Chondrocyte (in vitro differentiated cells): ENCODE measurements around the gene NOS3. TPM values are rescaled to one million over a fixed set of nuclear protein-coding genes. Genes with fewer than 3 reads are reported as not detected.

Experiments
- DNase-seq: peaks from one replicate; pipeline ENCODE4 v3.0.0; 2021; ENCODE audit warnings: mixed read lengths, low spot score
- H3K27ac Mint-ChIP-seq: one replicate; pipeline ENCODE4 v1.8.0; 2021; ENCODE audit warnings: mild to moderate bottlenecking, moderate library complexity, mixed read lengths; ENCODE audit not compliant: unreplicated experiment
- H3K27me3 Mint-ChIP-seq: 2 replicates; pipeline ENCODE4 v1.8.0; 2021; ENCODE audit warnings: low read depth, mixed read lengths
- H3K36me3 Mint-ChIP-seq: 2 replicates; pipeline ENCODE4 v1.8.0; 2021; ENCODE audit warnings: low read depth, mixed read lengths
- H3K4me1 Mint-ChIP-seq: 2 replicates; pipeline ENCODE4 v1.8.0; 2021; ENCODE audit warnings: low read depth, mild to moderate bottlenecking, mixed read lengths
- H3K4me3 Mint-ChIP-seq: one replicate; pipeline ENCODE4 v1.8.0; 2021; ENCODE audit warnings: mild to moderate bottlenecking, moderate library complexity, mixed read lengths; ENCODE audit not compliant: unreplicated experiment
- H3K9me3 Mint-ChIP-seq: 2 replicates; pipeline ENCODE4 v1.8.0; 2021; ENCODE audit warnings: low read depth, mixed read lengths
- total RNA-seq: library from RNA; stranded (reverse); gene quantifications from 3 replicates; pipeline ENCODE4 v1.2.1, GENCODE V29; 2021
- TF ChIP-seq, protein P1 (sequence below): fragments of 200-600 bp; sonication (generic); IDR thresholded peaks from 2 replicates; pipeline ENCODE4 v1.5.0; 2021; ENCODE audit warnings: antibody characterized with exemption, mild to moderate bottlenecking, moderate library complexity

NOS3 gene
- total RNA-seq, 1 donor from 2014 or later = not detected

DNA sequence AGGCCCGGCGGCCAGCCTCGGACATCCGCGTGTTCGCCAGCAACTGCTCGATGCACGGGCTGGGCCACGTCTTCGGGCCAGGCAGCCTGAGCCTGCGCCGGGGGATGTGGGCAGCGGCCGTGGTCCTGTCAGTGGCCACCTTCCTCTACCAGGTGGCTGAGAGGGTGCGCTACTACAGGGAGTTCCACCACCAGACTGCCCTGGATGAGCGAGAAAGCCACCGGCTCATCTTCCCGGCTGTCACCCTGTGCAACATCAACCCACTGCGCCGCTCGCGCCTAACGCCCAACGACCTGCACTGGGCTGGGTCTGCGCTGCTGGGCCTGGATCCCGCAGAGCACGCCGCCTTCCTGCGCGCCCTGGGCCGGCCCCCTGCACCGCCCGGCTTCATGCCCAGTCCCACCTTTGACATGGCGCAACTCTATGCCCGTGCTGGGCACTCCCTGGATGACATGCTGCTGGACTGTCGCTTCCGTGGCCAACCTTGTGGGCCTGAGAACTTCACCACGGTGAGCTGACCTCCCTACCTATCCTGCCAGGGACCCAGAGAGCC is 58.2 kb downstream of the NOS3 start:
- H3K4me3 Mint-ChIP-seq = no peak overlapping the region
- H3K27ac Mint-ChIP-seq = no peak overlapping the region
- H3K27me3 Mint-ChIP-seq = no peaks in the 10 kb centered on the region
- DNase-seq = no peak
- H3K36me3 Mint-ChIP-seq = peaks cover 3% of the 10 kb centered on the region
- no peaks in the 10 kb centered on the region for H3K9me3 Mint-ChIP-seq
- peaks cover 26% of the 10 kb centered on the region for H3K4me1 Mint-ChIP-seq
- TF ChIP-seq, protein P1, sequence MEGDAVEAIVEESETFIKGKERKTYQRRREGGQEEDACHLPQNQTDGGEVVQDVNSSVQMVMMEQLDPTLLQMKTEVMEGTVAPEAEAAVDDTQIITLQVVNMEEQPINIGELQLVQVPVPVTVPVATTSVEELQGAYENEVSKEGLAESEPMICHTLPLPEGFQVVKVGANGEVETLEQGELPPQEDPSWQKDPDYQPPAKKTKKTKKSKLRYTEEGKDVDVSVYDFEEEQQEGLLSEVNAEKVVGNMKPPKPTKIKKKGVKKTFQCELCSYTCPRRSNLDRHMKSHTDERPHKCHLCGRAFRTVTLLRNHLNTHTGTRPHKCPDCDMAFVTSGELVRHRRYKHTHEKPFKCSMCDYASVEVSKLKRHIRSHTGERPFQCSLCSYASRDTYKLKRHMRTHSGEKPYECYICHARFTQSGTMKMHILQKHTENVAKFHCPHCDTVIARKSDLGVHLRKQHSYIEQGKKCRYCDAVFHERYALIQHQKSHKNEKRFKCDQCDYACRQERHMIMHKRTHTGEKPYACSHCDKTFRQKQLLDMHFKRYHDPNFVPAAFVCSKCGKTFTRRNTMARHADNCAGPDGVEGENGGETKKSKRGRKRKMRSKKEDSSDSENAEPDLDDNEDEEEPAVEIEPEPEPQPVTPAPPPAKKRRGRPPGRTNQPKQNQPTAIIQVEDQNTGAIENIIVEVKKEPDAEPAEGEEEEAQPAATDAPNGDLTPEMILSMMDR = no peak

DNA sequence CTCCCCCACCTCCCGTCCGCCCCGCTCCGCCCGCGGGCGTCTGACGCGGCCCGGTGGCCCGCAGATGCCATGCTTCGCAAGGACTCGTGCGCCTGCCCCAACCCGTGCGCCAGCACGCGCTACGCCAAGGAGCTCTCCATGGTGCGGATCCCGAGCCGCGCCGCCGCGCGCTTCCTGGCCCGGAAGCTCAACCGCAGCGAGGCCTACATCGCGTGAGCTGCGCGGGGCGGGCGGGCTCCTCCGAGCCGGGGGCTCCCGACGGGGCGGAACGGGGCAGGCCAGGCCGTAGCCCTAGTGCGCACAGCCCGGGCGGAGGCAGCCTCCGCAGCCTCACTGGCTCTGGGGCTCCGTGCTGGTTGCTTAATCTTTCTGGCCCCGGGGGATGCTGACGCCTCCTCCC is 60.3 kb downstream of the NOS3 start:
- Mint-ChIP-seq H3K27ac (no peak overlapping the region), H3K27me3 (no peaks in the 10 kb centered on the region), H3K36me3 (peaks cover 4% of the 10 kb centered on the region), H3K9me3 (no peaks in the 10 kb centered on the region), H3K4me3 (no peak overlapping the region), H3K4me1 (peaks cover 19% of the 10 kb centered on the region)
- TF ChIP-seq, protein P1 = no peak
- no peak for DNase-seq

DNA sequence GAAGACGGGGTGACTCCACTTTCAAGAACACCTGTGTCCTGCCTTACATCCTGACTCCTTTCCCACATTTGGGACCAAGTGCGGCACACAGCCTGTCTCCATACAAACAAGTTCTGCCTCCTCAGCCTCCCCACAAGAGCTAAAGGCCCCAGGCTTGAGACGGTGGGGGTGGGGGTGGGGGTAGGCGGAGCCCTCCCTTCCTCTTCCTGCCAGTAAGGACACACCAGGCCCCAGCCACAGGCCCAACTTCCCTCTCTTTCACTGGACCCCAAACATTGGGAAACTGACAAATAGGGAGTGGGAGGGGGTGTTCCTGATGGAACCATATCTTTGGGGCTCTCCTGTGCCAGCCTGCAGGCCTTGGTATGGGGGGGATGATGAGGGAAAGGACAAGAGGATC is 62.3 kb downstream of the NOS3 start:
- H3K9me3 Mint-ChIP-seq = no peaks in the 10 kb centered on the region
- H3K27ac Mint-ChIP-seq = no peak overlapping the region
- no peak for DNase-seq
- TF ChIP-seq, protein P1 = no peak
- H3K36me3 Mint-ChIP-seq = peaks cover 4% of the 10 kb centered on the region
- H3K27me3 Mint-ChIP-seq = no peaks in the 10 kb centered on the region
- H3K4me1 Mint-ChIP-seq = peaks cover 16% of the 10 kb centered on the region
- H3K4me3 Mint-ChIP-seq = no peak overlapping the region

DNA sequence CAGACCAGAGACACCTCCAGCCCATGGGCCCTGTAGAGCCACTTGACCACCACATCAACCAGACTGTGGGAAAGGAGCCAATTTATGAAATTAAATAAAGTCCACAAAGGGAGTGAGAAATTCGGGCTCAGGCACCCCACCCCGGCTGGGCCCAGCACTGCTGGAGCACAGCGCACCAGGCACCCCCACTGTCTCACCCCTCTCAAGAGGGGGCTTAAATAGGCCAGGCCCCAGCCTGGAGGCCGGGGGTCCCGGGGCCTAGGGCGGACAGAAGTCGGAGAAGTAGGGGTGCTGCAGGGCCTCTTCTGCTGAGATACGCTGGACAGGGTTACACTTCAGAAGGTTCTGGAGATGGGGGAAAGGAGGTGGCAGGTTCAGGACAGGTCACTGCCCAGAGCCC is 62.9 kb downstream of the NOS3 start:
- TF ChIP-seq, protein P1 = no peak
- DNase-seq = no peak
- Mint-ChIP-seq H3K27me3 (no peaks in the 10 kb centered on the region), H3K4me3 (no peak overlapping the region), H3K27ac (no peak overlapping the region), H3K36me3 (peaks cover 4% of the 10 kb centered on the region), H3K9me3 (no peaks in the 10 kb centered on the region), H3K4me1 (peaks cover 22% of the 10 kb centered on the region)

DNA sequence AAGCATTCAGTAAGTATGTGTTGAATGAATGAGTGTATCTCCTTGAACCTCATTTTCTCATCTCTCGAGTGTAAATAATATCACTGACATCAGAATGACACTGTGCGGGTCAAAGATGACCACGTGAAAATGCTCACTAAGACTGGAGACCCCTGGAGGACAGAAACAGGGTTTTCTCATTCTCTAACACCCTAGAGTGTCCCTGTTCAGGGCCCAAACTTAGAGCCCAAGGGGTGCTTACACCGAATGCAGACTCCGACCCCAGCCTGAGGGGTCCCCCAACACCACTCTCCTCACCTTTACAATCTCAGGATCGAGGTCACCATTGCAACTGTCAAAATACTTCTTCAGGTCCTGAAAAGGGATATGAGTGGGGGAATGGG is 65.5 kb downstream of the NOS3 start:
- no peaks in the 10 kb centered on the region for H3K27me3 Mint-ChIP-seq

More for the DNA sequence above, 65.5 kb downstream of the NOS3 start:
- Mint-ChIP-seq H3K4me1 (peaks cover 34% of the 10 kb centered on the region), H3K27ac (no peak overlapping the region), H3K36me3 (peaks cover 4% of the 10 kb centered on the region), H3K9me3 (no peaks in the 10 kb centered on the region), H3K4me3 (no peak overlapping the region)
- DNase-seq = no peak
- TF ChIP-seq, protein P1 = peak; percentile 12
